ENCODE results near the gene DIPK2A. TPM values are rescaled to one million over a fixed set of nuclear protein-coding genes. Genes with fewer than 3 reads are reported as not detected.

Gene DIPK2A
- total RNA-seq, 2 experiments from 2014 or later: 28.6 to 39.6 TPM

DNA sequence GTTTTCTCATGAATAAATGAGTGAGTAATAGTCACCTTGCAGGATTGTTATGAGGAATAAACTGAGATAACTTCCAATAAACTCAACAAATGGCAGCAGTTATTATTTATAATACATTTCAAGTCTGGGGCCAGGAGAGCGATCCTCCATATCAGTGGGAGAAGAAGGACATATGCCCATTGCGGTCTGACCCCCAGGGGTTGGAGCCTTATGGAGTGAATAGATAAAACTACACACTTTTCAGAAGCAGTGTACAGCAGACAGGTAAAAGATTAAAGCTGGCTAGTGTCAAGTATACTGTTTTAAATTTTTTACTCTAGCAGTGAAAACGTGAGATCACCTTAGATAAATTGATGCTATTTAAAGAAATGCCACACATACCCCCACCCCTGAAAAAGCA is 43.5 kb downstream of the DIPK2A start:
- TF ChIP-seq, protein P1, sequence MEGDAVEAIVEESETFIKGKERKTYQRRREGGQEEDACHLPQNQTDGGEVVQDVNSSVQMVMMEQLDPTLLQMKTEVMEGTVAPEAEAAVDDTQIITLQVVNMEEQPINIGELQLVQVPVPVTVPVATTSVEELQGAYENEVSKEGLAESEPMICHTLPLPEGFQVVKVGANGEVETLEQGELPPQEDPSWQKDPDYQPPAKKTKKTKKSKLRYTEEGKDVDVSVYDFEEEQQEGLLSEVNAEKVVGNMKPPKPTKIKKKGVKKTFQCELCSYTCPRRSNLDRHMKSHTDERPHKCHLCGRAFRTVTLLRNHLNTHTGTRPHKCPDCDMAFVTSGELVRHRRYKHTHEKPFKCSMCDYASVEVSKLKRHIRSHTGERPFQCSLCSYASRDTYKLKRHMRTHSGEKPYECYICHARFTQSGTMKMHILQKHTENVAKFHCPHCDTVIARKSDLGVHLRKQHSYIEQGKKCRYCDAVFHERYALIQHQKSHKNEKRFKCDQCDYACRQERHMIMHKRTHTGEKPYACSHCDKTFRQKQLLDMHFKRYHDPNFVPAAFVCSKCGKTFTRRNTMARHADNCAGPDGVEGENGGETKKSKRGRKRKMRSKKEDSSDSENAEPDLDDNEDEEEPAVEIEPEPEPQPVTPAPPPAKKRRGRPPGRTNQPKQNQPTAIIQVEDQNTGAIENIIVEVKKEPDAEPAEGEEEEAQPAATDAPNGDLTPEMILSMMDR (conservative IDR thresholded peaks at IDR 0.05; ENCODE audit: low read length): no peak
- CTCF ChIA-PET (ENCODE audit: unreplicated experiment): no interaction called here

DNA sequence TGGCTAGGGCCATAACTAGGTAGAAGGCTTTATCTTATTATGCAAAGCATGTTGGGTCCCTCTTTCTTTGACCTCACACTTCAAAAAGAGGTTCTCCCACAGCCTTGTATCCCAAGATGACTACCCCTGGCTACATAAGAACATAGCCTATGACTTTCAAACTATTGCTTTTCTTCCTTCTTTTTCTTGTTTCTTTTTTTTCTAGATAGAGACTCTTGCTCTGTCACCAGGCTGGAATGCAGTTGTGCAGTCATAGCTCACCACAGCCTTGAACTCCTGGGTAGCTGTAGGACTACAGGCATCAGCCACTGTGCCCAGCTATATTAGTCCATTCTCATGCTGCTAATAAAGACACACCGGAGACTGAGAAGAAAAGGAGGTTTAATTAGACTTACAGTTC is 47.2 kb downstream of the DIPK2A start:
- Histone ChIP-seq H3K4me1 (ENCODE audit: insufficient read depth, low read length, poor library complexity, severe bottlenecking) (no peaks in the 10 kb centered on the region), H3K36me3 (ENCODE audit: insufficient read depth, low read length) (no peaks in the 10 kb centered on the region)

More for the DNA sequence above, 43.5 kb downstream of the DIPK2A start:
- H3K27ac ChIP-seq (ENCODE audit: low read depth, low read length, poor library complexity, severe bottlenecking): no peak overlapping the region
- H3K36me3 ChIP-seq (ENCODE audit: insufficient read depth, low read length): no peaks in the 10 kb centered on the region
- intact Hi-C loops (cut with micrococcal nuclease; ENCODE audit: unreplicated experiment): no loop called here
- no peaks in the 10 kb centered on the region for H3K4me1 ChIP-seq (ENCODE audit: insufficient read depth, low read length, poor library complexity, severe bottlenecking)
- no TSS peak for BruUV-seq (replicated peaks)
- H3K4me2 ChIP-seq (ENCODE audit: low read length): no peak overlapping the region
- no peak for DNase-seq (ENCODE audit: low spot score)
- H2AFZ ChIP-seq (ENCODE audit: low read length): no peak overlapping the region
- no peak overlapping the region for H3K4me3 ChIP-seq (ENCODE audit: low read depth, low read length, poor library complexity, severe bottlenecking)
- POLR2A ChIA-PET: interaction anchor here (0.6 kb wide), 1 partner anchor 64 kb away, joined by 3 read pairs; no protein-coding TSS in a partner anchor
- no peaks in the 10 kb centered on the region for H4K20me1 ChIP-seq (ENCODE audit: insufficient read depth, low read length)
- no peaks in the 10 kb centered on the region for H3K9me3 ChIP-seq (ENCODE audit: low read length)
- no peaks in the 10 kb centered on the region for H3K9me2 ChIP-seq (ENCODE audit: insufficient read depth, low read length)
- H3K79me2 ChIP-seq (ENCODE audit: insufficient read depth, low read depth, low read length): no peaks in the 10 kb centered on the region

More for the DNA sequence above, 47.2 kb downstream of the DIPK2A start:
- H2AFZ ChIP-seq (ENCODE audit: low read length): no peak overlapping the region
- no TSS peak for BruUV-seq (replicated peaks)
- no peaks in the 10 kb centered on the region for H3K79me2 ChIP-seq (ENCODE audit: insufficient read depth, low read depth, low read length)
- no peak for DNase-seq (ENCODE audit: low spot score)
- no peak overlapping the region for H3K4me2 ChIP-seq (ENCODE audit: low read length)
- CTCF ChIA-PET (ENCODE audit: unreplicated experiment): no interaction called here
- TF ChIP-seq, protein P1 (conservative IDR thresholded peaks at IDR 0.05; ENCODE audit: low read length): no peak
- no peak for TF ChIP-seq EZH2phosphoT487 (IDR thresholded peaks at IDR 0.05; ENCODE audit: borderline replicate concordance, low read depth, low read length)
- POLR2A ChIA-PET: no interaction called here
- no peaks in the 10 kb centered on the region for H3K9me2 ChIP-seq (ENCODE audit: insufficient read depth, low read length)
- no peaks in the 10 kb centered on the region for H4K20me1 ChIP-seq (ENCODE audit: insufficient read depth, low read length)
- intact Hi-C loops (cut with micrococcal nuclease; ENCODE audit: unreplicated experiment): no loop called here
- no peak overlapping the region for H3K4me3 ChIP-seq (ENCODE audit: low read depth, low read length, poor library complexity, severe bottlenecking)
- H3K9me3 ChIP-seq (ENCODE audit: low read length): no peaks in the 10 kb centered on the region
- H3K27ac ChIP-seq (ENCODE audit: low read depth, low read length, poor library complexity, severe bottlenecking): no peak overlapping the region

Other genes with a start within 250 kb of the DIPK2A start
- gene SLC9A9, start 123.4 kb upstream of the DIPK2A start, total RNA-seq (2014; rRNA removed; shearing (Covaris generic)): 7.7 and 14.8 TPM in 2 replicates
- 7.0 and 9.3 TPM in 2 replicates for gene SLC9A9, start 123.4 kb upstream of the DIPK2A start, total RNA-seq (2022)

All from OCI-LY7 (cell line).